GM23338 (cell line): ENCODE results near the gene LEMD1. TPM values are rescaled to one million over a fixed set of nuclear protein-coding genes. Genes with fewer than 3 reads are reported as not detected.

Experiments used
- ATAC-seq: fragments of 200-7000 bp; cut with Tn5 transposase; 3 replicates; pipeline ENCODE4 v1.9.1; 2020
- DNase-seq: peaks from one replicate; pipeline ENCODE4 v3.0.0-alpha.2; 2015; ENCODE audit warnings: low spot score
- H2AFZ ChIP-seq: fragments of 200-600 bp; sonication (generic); 2 replicates; pipeline ENCODE4 v1.8.0; 2016; ENCODE audit warnings: antibody characterized with exemption, mild to moderate bottlenecking, moderate library complexity
- H3F3A ChIP-seq: fragments of 200-600 bp; sonication (generic); replicated peaks from 2 replicates; pipeline ENCODE4 v1.8.0; 2017; ENCODE audit warnings: antibody characterized with exemption, mixed run types, low read depth
- H3K27ac ChIP-seq: fragments of 200-600 bp; sonication (generic); 2 replicates; pipeline ENCODE4 v1.6.1; 2016; ENCODE audit warnings: low read depth
- H3K27me3 ChIP-seq: fragments of 200-600 bp; sonication (generic); 2 replicates; pipeline ENCODE4 v1.8.0; 2016; ENCODE audit warnings: mild to moderate bottlenecking, mixed run types, moderate library complexity; ENCODE audit not compliant: insufficient read depth
- H3K36me3 ChIP-seq: fragments of 200-600 bp; sonication (generic); 2 replicates; pipeline ENCODE4 v1.8.0; 2016; ENCODE audit warnings: mild to moderate bottlenecking; ENCODE audit not compliant: insufficient read depth
- H3K4me1 ChIP-seq: fragments of 200-600 bp; sonication (generic); 2 replicates; pipeline ENCODE4 v1.8.0; 2016; ENCODE audit warnings: mild to moderate bottlenecking, moderate library complexity; ENCODE audit not compliant: insufficient read depth
- H3K4me2 ChIP-seq: fragments of 200-600 bp; sonication (generic); 2 replicates; pipeline ENCODE4 v1.7.1; 2017; ENCODE audit warnings: mixed run types
- H3K4me3 ChIP-seq: fragments of 200-600 bp; sonication (generic); 2 replicates; pipeline ENCODE4 v1.6.1; 2016; ENCODE audit warnings: mixed run types
- H3K79me2 ChIP-seq: fragments of 200-600 bp; sonication (generic); replicated peaks from 2 replicates; pipeline ENCODE4 v1.8.0; 2017; ENCODE audit warnings: mild to moderate bottlenecking; ENCODE audit not compliant: insufficient read depth
- H3K9me2 ChIP-seq: fragments of 200-600 bp; sonication (generic); 2 replicates; pipeline ENCODE4 v1.8.0; 2017; ENCODE audit not compliant: insufficient read depth
- H4K20me1 ChIP-seq: fragments of 200-600 bp; sonication (generic); replicated peaks from 2 replicates; pipeline ENCODE4 v1.8.0; 2017; ENCODE audit warnings: mild to moderate bottlenecking; ENCODE audit not compliant: insufficient read depth
- H3K27ac Mint-ChIP-seq: 2 replicates; pipeline ENCODE4 v1.8.0; 2020; ENCODE audit warnings: inconsistent platforms, mild to moderate bottlenecking, moderate library complexity, mixed read lengths
- H3K27me3 Mint-ChIP-seq: 3 replicates; pipeline ENCODE4 v1.8.0; 2022; ENCODE audit warnings: low read depth, mild to moderate bottlenecking, moderate library complexity, mixed read lengths, inconsistent platforms; ENCODE audit not compliant: insufficient read depth, poor library complexity
- H3K36me3 Mint-ChIP-seq: 3 replicates; pipeline ENCODE4 v1.8.0; 2021; ENCODE audit warnings: low read depth, mild to moderate bottlenecking, inconsistent platforms, moderate library complexity, mixed read lengths
- H3K4me1 Mint-ChIP-seq: 3 replicates; pipeline ENCODE4 v1.8.0; 2020; ENCODE audit warnings: mild to moderate bottlenecking, inconsistent platforms, mixed read lengths
- H3K4me3 Mint-ChIP-seq: 3 replicates; pipeline ENCODE4 v1.8.0; 2021; ENCODE audit warnings: moderate library complexity, mild to moderate bottlenecking, inconsistent platforms, mixed read lengths
- H3K9me3 Mint-ChIP-seq: 3 replicates; pipeline ENCODE4 v1.8.0; 2020; ENCODE audit warnings: moderate library complexity, mild to moderate bottlenecking, inconsistent platforms, mixed read lengths
- CTCF ChIP-seq, 2 experiments: fragments of 200-600 bp in 1 of 2; sonication (generic) in 1 of 2; conservative IDR thresholded peaks; 2 replicates each; pipeline versions ENCODE4 v1.5.1 to v1.6.1; 2016 to 2017; ENCODE audit warnings: antibody characterized with exemption in 2 of 2, low read depth in 2 of 2, mild to moderate bottlenecking in 2 of 2, moderate library complexity in 1 of 2
- ETS1 ChIP-seq: IDR thresholded peaks from 2 replicates; pipeline ENCODE4 v1.6.1; 2016; ENCODE audit warnings: antibody characterized with exemption
- NANOG ChIP-seq: IDR thresholded peaks from 2 replicates; pipeline ENCODE4 v1.6.1; 2016; ENCODE audit warnings: antibody characterized with exemption, borderline replicate concordance
- POLR2AphosphoS5 ChIP-seq: IDR thresholded peaks from 2 replicates; pipeline ENCODE4 v1.6.1; 2016; ENCODE audit warnings: antibody characterized with exemption, low read depth
- polyA plus RNA-seq: library from polyadenylated mRNA; unstranded; fragments of >200 nt; fragmentation: Nextera tagmentation; extraction: Ambion mirVana; gene quantifications from 2 replicates; pipeline ENCODE4 v1.2.1, GENCODE V29; 2016
- total RNA-seq: library from RNA; depleted of rRNA; stranded (reverse); fragments of >200 nt; shearing (Covaris generic); gene quantifications from 2 replicates; pipeline ENCODE4 v1.2.3, GENCODE V29; 2014

LEMD1 gene
- total and polyA plus RNA-seq, 2 experiments from 2014 or later = 4.7 to 10.7 TPM

- H3K4me1 Mint-ChIP-seq = peaks cover 91% of the 10 kb centered on the region
- peak overlapping the region; percentile 80 for H3K4me3 Mint-ChIP-seq
- Histone ChIP-seq H2AFZ (no peak overlapping the region), H3K27ac (peak overlapping the region; percentile 61; the same call in 1 of the 2 replicates), H4K20me1 (peaks cover 7% of the 10 kb centered on the region; the same call in 1 of the 2 replicates), H3K4me2 (peak overlapping the region; percentile 73), H3K79me2 (no peaks in the 10 kb centered on the region; the same call in 1 of the 2 replicates), H3K4me3 (peak overlapping the region; percentile 44), H3K36me3 (no peaks in the 10 kb centered on the region), H3K9me2 (no peaks in the 10 kb centered on the region), H3K4me1 (peaks cover 81% of the 10 kb centered on the region), H3K27me3 (peaks cover 27% of the 10 kb centered on the region), H3F3A (peaks cover 45% of the 10 kb centered on the region)
- H3K27ac Mint-ChIP-seq = peak overlapping the region; percentile 80
- DNase-seq = peak; percentile 94
- TF ChIP-seq NANOG (no peak), ETS1 (peak; percentile 23; the same call in 1 of the 2 replicates), POLR2AphosphoS5 (peak; percentile 70)
- ATAC-seq = peak; percentile 6
- H3K27me3 Mint-ChIP-seq = peaks cover 43% of the 10 kb centered on the region
- H3K9me3 Mint-ChIP-seq = no peaks in the 10 kb centered on the region; the same call in 2 of the 3 replicates
- H3K36me3 Mint-ChIP-seq = peaks cover 22% of the 10 kb centered on the region
Measured at GRCh38 chr1:205447457-205448341, 25.8 kb upstream of the LEMD1 start.

DNA sequence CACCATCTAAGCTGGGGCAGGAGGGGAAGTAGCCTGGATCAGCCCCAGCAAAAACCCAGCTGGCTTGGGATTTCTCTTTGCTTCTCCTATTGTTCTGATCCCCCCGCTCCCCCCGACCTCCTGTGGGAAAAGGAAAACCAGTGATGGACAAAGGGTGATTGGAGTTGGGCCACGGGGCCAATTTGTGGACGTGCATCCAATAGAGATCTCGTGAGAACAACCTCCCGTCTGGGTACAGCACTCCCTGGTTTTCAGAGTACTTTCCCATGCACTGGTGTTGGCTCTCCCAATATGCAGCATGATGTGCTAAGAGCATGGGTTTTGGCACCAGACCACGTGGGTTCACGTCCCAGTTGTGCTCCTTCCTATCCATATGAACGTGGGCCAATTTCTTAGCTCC lies 25.0 kb upstream of the LEMD1 start:
- H3K4me1 ChIP-seq = peaks cover 81% of the 10 kb centered on the region
- DNase-seq = peak; percentile 30

More for the DNA sequence above, 25.0 kb upstream of the LEMD1 start:
- H3K36me3 ChIP-seq = no peaks in the 10 kb centered on the region
- H3F3A ChIP-seq = peaks cover 53% of the 10 kb centered on the region
- no peaks in the 10 kb centered on the region for H3K9me2 ChIP-seq
- TF ChIP-seq CTCF (conservative IDR thresholded peaks at IDR 0.05; ENCODE audit: low read depth in 2 of 2) (no peak), ETS1 (0 out of 2 replicates have a peak, but pooled peaks have one; percentile 16)
- Mint-ChIP-seq H3K9me3 (no peaks in the 10 kb centered on the region; the same call in 2 of the 3 replicates), H3K4me1 (peaks cover 91% of the 10 kb centered on the region), H3K4me3 (peak overlapping the region; percentile 80), H3K36me3 (peaks cover 18% of the 10 kb centered on the region), H3K27ac (peak overlapping the region; percentile 74), H3K27me3 (peaks cover 47% of the 10 kb centered on the region)
- peak overlapping the region; percentile 44 for H3K4me3 ChIP-seq
- no peak for ATAC-seq
- H3K27ac ChIP-seq = peak overlapping the region; percentile 61
- no peaks in the 10 kb centered on the region; the same call in 1 of the 2 replicates for H3K79me2 ChIP-seq
- H2AFZ ChIP-seq = no peak overlapping the region
- no peaks in the 10 kb centered on the region for H4K20me1 ChIP-seq
- peak overlapping the region; percentile 73 for H3K4me2 ChIP-seq
- peaks cover 23% of the 10 kb centered on the region for H3K27me3 ChIP-seq
